HL-60 (cell line): ENCODE data around the gene SLC35D3.

Experiments
- DNase-seq, 2 experiments: peaks; one replicate each; pipeline ENCODE4 v3.0.0-alpha.2; 2010 to 2020; ENCODE audit warnings: low read depth in 1 of 2, low spot score in 1 of 2
- H3K27ac ChIP-seq: fragments of 250-450 bp; sonication (Bioruptor Pico); replicated peaks from 2 replicates; pipeline ENCODE4 v1.5.1; 2020; ENCODE audit warnings: mild to moderate bottlenecking, moderate library complexity
- H3K27me3 ChIP-seq: fragments of 250-450 bp; sonication (Bioruptor Pico); 2 replicates; pipeline ENCODE4 v1.5.1; 2021; ENCODE audit warnings: mild to moderate bottlenecking, moderate library complexity; ENCODE audit not compliant: insufficient read depth, poor library complexity, severe bottlenecking
- H3K4me3 ChIP-seq: replicated peaks from 2 replicates; pipeline ENCODE4 v1.5.1; 2011; ENCODE audit warnings: mild to moderate bottlenecking, control low read depth, low read length; ENCODE audit not compliant: insufficient read depth
- CTCF ChIP-seq: IDR thresholded peaks from one replicate; pipeline ENCODE4 v1.5.1; 2011; ENCODE audit warnings: low read length, control low read depth, inconsistent platforms; ENCODE audit not compliant: insufficient read depth
- GABPA ChIP-seq: IDR thresholded peaks from 2 replicates; pipeline ENCODE4 v1.6.1; 2012; ENCODE audit warnings: low read depth
- POLR2AphosphoS5 ChIP-seq: IDR thresholded peaks from 2 replicates; pipeline ENCODE4 v1.6.1; 2012; ENCODE audit warnings: low read depth
- REST ChIP-seq: IDR thresholded peaks from 2 replicates; pipeline ENCODE4 v1.6.1; 2012; ENCODE audit warnings: low read depth; ENCODE audit not compliant: insufficient replicate concordance
- SPI1 ChIP-seq: IDR thresholded peaks from 2 replicates; pipeline ENCODE4 v1.6.1; 2012; ENCODE audit warnings: low read depth, mild to moderate bottlenecking, borderline replicate concordance

Gene SLC35D3

GRCh38 chr6:136922685-136923006, 545 bp downstream of the SLC35D3 start:
- DNase-seq = no peak
- Histone ChIP-seq H3K4me3 (peak overlapping the region; percentile 39), H3K27ac (no peak overlapping the region), H3K27me3 (peaks cover 54% of the 10 kb centered on the region)
- no peak for TF ChIP-seq POLR2AphosphoS5
- TF ChIP-seq SPI1 = no peak
- TF ChIP-seq REST = no peak
- TF ChIP-seq CTCF = no peak
- TF ChIP-seq GABPA = no peak

DNA sequence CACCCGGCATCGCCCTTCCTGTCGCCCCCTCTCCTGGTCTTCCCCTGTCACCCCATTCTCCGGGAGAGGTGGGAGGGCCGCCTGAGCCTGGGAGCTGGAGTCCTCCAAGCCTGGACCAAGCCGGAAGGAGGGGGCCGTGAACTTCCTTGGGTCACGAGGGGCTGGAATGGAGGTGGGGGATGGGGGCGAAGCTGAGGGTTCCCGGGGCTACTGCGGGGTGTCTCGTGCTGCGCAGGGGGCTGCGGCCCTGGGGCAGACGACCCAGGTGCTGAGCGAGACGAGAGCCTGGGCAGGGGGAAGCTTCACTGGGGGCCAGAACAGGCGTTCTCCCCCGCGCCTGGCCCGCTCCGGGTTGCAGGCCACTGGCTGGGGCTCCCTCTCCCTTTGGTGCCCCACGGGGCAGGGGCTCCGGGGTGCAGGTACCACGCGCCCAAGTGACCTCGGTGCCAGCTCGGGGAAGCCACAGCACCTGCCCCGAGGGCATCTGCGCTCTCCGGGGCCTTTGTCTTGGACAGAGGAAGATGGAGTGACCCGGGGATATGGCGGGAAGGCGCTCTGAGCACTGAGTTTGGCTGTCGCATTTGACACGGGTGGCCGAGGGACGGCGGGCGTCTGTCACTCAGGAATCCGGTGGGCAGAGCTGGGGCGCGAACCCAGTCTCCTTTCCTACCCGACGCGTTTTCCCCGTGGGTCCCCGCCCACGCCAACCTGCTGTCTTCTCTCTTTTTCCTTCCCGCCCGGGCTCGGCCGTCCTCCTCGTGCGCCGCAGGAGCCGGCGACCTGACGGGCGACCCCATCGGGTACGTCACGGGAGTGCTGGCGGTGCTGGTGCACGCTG, 1.2 kb downstream of the SLC35D3 start:
- Histone ChIP-seq H3K4me3 (no peak overlapping the region), H3K27ac (no peak overlapping the region), H3K27me3 (peaks cover 54% of the 10 kb centered on the region)
- no peak for TF ChIP-seq SPI1
- TF ChIP-seq REST = no peak
- TF ChIP-seq CTCF = no peak
- no peak for TF ChIP-seq GABPA
- TF ChIP-seq POLR2AphosphoS5 = no peak
- DNase-seq = no peak

DNA sequence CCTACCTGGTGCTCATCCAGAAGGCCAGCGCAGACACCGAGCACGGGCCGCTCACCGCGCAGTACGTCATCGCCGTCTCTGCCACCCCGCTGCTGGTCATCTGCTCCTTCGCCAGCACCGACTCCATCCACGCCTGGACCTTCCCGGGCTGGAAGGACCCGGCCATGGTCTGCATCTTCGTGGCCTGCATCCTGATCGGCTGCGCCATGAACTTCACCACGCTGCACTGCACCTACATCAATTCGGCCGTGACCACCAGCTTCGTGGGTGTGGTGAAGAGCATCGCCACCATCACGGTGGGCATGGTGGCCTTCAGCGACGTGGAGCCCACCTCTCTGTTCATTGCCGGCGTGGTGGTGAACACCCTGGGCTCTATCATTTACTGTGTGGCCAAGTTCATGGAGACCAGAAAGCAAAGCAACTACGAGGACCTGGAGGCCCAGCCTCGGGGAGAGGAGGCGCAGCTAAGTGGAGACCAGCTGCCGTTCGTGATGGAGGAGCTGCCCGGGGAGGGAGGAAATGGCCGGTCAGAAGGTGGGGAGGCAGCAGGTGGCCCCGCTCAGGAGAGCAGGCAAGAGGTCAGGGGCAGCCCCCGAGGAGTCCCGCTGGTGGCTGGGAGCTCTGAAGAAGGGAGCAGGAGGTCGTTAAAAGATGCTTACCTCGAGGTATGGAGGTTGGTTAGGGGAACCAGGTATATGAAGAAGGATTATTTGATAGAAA, 2.0 kb downstream of the SLC35D3 start:
- no peak for TF ChIP-seq REST
- no peak for TF ChIP-seq CTCF
- no peak for TF ChIP-seq SPI1
- no peak for TF ChIP-seq POLR2AphosphoS5
- TF ChIP-seq GABPA = no peak
- DNase-seq = no peak
- Histone ChIP-seq H3K27ac (no peak overlapping the region), H3K4me3 (no peak overlapping the region), H3K27me3 (peaks cover 48% of the 10 kb centered on the region)
